B cell (primary cell): ENCODE data around the gene MTUS2. TPM values are rescaled to one million over a fixed set of nuclear protein-coding genes. Genes with fewer than 3 reads are reported as not detected.

Experiments used
- ATAC-seq: fragments of 200-7000 bp; cut with Tn5 transposase; one replicate; pipeline ENCODE4 v1.10.0; 2021; ENCODE audit warnings: low read depth, mild to moderate bottlenecking, moderate number of reproducible peaks, moderate library complexity
- CTCF ChIA-PET: fragments of 350-600 bp; sonication (Branson Sonifier 250); formaldehyde crosslinking; loops from one replicate; lab custom pipeline; 2021; ENCODE audit warnings: antibody characterized with exemption, inconsistent platforms; lab: Charles Lee
- POLR2A ChIA-PET: fragments of 350-600 bp; sonication (Branson Sonifier 250); formaldehyde crosslinking; loops from one replicate; lab custom pipeline; 2021; ENCODE audit warnings: antibody characterized with exemption; lab: Charles Lee
- DNase-seq: peaks from one replicate; pipeline ENCODE4 v3.0.0; 2013
- H2AFZ ChIP-seq: 2 replicates; pipeline ENCODE4 v1.6.1; 2012; ENCODE audit warnings: mild to moderate bottlenecking, low read depth, low read length; ENCODE audit not compliant: insufficient read depth, poor library complexity, severe bottlenecking
- H3K27ac ChIP-seq, 2 donors: 1 replicate in 1 of 2; 2 replicates in 1 of 2; pipeline ENCODE4 v1.5.1; 2012 to 2013; ENCODE audit warnings: low read length in 2 of 2, mild to moderate bottlenecking in 2 of 2, moderate library complexity in 1 of 2
- H3K27me3 ChIP-seq, 4 experiments: fragments of 200-600 bp in 1 of 4; sonication (generic) in 1 of 4; replicated peaks in 1 of 4; 1 replicate in 2 of 4; 2 replicates in 2 of 4; pipeline versions ENCODE4 v1.6.1 to v1.7.0; 2013 to 2016; ENCODE audit warnings: low read length in 3 of 4, mild to moderate bottlenecking in 2 of 4, mixed read lengths in 1 of 4, moderate library complexity in 1 of 4; ENCODE audit not compliant: insufficient read depth in 4 of 4, control insufficient read depth in 3 of 4; ENCODE audit errors: control extremely low read depth in 1 of 4
- H3K36me3 ChIP-seq, 2 experiments: replicated peaks in 1 of 2; 1 replicate in 1 of 2; 2 replicates in 1 of 2; pipeline versions ENCODE4 v1.6.1 to v1.7.1; 2013; ENCODE audit warnings: low read length in 1 of 2; ENCODE audit not compliant: insufficient read depth in 2 of 2, control insufficient read depth in 1 of 2; ENCODE audit errors: control extremely low read depth in 1 of 2, extremely low read depth in 1 of 2
- H3K4me1 ChIP-seq, 2 donors: fragments of 200-600 bp in 1 of 2; sonication (generic) in 1 of 2; 1 replicate in 1 of 2; 2 replicates in 1 of 2; pipeline versions ENCODE4 v1.5.1 to v1.6.1; 2013 to 2017; ENCODE audit warnings: low read length in 2 of 2; ENCODE audit not compliant: control insufficient read depth in 2 of 2, insufficient read depth in 2 of 2
- H3K4me2 ChIP-seq: replicated peaks from 2 replicates; pipeline ENCODE3; 2012; ENCODE audit warnings: mild to moderate bottlenecking, low read depth, low read length; ENCODE audit not compliant: poor library complexity, severe bottlenecking
- H3K4me3 ChIP-seq, 5 experiments: fragments of 200-600 bp in 1 of 5; sonication (generic) in 1 of 5; 1 replicate in 3 of 5; 2 replicates in 2 of 5; pipeline versions ENCODE4 v1.5.1 to v1.7.0; 2011 to 2016; ENCODE audit warnings: low read length in 4 of 5, mild to moderate bottlenecking in 4 of 5, low read depth in 2 of 5, control low read depth in 1 of 5, moderate library complexity in 1 of 5; ENCODE audit not compliant: insufficient read depth in 1 of 5; ENCODE audit errors: control extremely low read depth in 1 of 5, extremely low read depth in 1 of 5
- H3K79me2 ChIP-seq: fragments of 200-600 bp; sonication (generic); one replicate; pipeline ENCODE4 v1.6.0; 2016; ENCODE audit warnings: low read length; ENCODE audit not compliant: control insufficient read depth, insufficient read depth
- H3K9ac ChIP-seq: fragments of 200-600 bp; sonication (generic); 2 replicates; pipeline ENCODE4 v1.6.1; 2017; ENCODE audit warnings: mild to moderate bottlenecking, low read length, moderate library complexity
- H3K9me3 ChIP-seq, 3 donors: one replicate each; pipeline versions ENCODE4 v1.6.1 to v1.7.1; 2013; ENCODE audit warnings: low read length in 2 of 3; ENCODE audit not compliant: control insufficient read depth in 2 of 3, insufficient read depth in 1 of 3; ENCODE audit errors: control extremely low read depth in 1 of 3
- H4K20me1 ChIP-seq: 2 replicates; pipeline ENCODE4 v1.6.0; 2012; ENCODE audit warnings: mild to moderate bottlenecking, low read length; ENCODE audit not compliant: insufficient read depth, control insufficient read depth, poor library complexity, severe bottlenecking
- H3K27ac Mint-ChIP-seq: one replicate; pipeline ENCODE4 v1.8.0; 2021; ENCODE audit warnings: mixed read lengths
- H3K27me3 Mint-ChIP-seq: one replicate; pipeline ENCODE4 v1.8.0; 2021; ENCODE audit warnings: mixed read lengths
- H3K4me1 Mint-ChIP-seq: one replicate; pipeline ENCODE4 v1.8.0; 2021; ENCODE audit warnings: mixed read lengths
- H3K4me3 Mint-ChIP-seq: one replicate; pipeline ENCODE4 v1.8.0; 2021; ENCODE audit warnings: mixed read lengths
- H3K9me3 Mint-ChIP-seq: one replicate; pipeline ENCODE4 v1.8.0; 2022; ENCODE audit warnings: mixed read lengths; ENCODE audit not compliant: insufficient read depth
- EZH2 ChIP-seq: IDR thresholded peaks from 2 replicates; pipeline ENCODE4 v1.6.1; 2012; ENCODE audit warnings: borderline replicate concordance, low read depth, mild to moderate bottlenecking, moderate library complexity, low read length; ENCODE audit not compliant: insufficient read depth, poor library complexity, severe bottlenecking
- WGBS: methylation state at CpG from one replicate; pipeline ENCODE4 v1.1.5; 2013; ENCODE audit warnings: missing lambda C conversion rate; ENCODE audit not compliant: insufficient coverage; 5-methylcytosine and 5-hydroxymethylcytosine counted together
- intact Hi-C: fragments of 100-400 bp; cut with micrococcal nuclease; formaldehyde crosslinking; loops from one replicate; pipeline ENCODE4 v1.10.0; 2022
- polyA plus RNA-seq: library from polyadenylated mRNA; depleted of rRNA; stranded (reverse); fragments of >200 nt; gene quantifications from 2 replicates; pipeline ENCODE4 v1.2.3, GENCODE V29; 2012
- total RNA-seq, 2 donors: library from RNA; stranded (reverse); fragments of 120-200 nt in 1 of 2; gene quantifications; 1 replicate in 1 of 2; 2 replicates in 1 of 2; pipeline versions ENCODE4 v1.2.3 to v1.2.4, GENCODE V29; 2013 to 2022
- TF ChIP-seq, protein P1 (sequence below): fragments of 200-600 bp; IDR thresholded peaks from one replicate; pipeline ENCODE4 v1.8.0; 2022; ENCODE audit warnings: antibody characterized with exemption, mild to moderate bottlenecking

The MTUS2 gene
- total and polyA plus RNA-seq, 2 donors (not counting 1 experiment from before 2014, with no cell fraction given), result 0.12 TPM; not detected in 1

DNA sequence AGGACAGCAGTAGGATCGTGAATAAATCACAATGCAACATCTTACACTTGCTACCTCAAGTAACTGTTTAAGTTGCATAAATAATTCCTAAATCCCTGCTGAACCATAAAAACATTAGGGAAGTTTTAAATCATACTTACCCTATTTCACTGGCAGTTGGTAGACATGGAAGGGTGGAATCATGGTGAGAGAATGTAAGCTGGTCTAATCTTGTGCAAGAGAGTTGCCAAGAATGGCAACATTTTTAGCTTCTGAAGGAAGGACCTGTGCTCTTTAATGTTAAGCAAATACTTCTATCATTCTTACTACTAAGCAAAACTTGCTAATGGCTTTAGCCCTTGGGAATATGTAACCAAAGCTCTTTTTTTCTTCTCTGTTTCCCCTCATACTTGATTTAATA, 46.8 kb downstream of the MTUS2 start:
- Histone ChIP-seq H4K20me1 (no peaks in the 10 kb centered on the region), H3K79me2 (no peaks in the 10 kb centered on the region), H3K9me3 (peaks cover 0 to 4% (median 0%) of the 10 kb centered on the region in 3 donors), H3K27me3 (peaks cover 0 to 2% (median 0%) of the 10 kb centered on the region in 4 experiments), H3K4me2 (no peak overlapping the region), H2AFZ (no peak overlapping the region), H3K36me3 (no peaks in the 10 kb centered on the region), H3K4me1 (no peaks in the 10 kb centered on the region), H3K9ac (no peak overlapping the region), H3K4me3 (no peak overlapping the region), H3K27ac (no peak overlapping the region)
- H3K9me3 Mint-ChIP-seq, result peaks cover 5% of the 10 kb centered on the region
- intact Hi-C loops, result no loop called here
- H3K4me1 Mint-ChIP-seq, result no peaks in the 10 kb centered on the region
- no peak for TF ChIP-seq EZH2
- TF ChIP-seq, protein P1, sequence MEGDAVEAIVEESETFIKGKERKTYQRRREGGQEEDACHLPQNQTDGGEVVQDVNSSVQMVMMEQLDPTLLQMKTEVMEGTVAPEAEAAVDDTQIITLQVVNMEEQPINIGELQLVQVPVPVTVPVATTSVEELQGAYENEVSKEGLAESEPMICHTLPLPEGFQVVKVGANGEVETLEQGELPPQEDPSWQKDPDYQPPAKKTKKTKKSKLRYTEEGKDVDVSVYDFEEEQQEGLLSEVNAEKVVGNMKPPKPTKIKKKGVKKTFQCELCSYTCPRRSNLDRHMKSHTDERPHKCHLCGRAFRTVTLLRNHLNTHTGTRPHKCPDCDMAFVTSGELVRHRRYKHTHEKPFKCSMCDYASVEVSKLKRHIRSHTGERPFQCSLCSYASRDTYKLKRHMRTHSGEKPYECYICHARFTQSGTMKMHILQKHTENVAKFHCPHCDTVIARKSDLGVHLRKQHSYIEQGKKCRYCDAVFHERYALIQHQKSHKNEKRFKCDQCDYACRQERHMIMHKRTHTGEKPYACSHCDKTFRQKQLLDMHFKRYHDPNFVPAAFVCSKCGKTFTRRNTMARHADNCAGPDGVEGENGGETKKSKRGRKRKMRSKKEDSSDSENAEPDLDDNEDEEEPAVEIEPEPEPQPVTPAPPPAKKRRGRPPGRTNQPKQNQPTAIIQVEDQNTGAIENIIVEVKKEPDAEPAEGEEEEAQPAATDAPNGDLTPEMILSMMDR, result no peak
- ChIA-PET POLR2A (no interaction called here), CTCF (no interaction called here)
- peaks cover 21% of the 10 kb centered on the region for H3K27me3 Mint-ChIP-seq
- DNase-seq (no peak), ATAC-seq (no peak)
- WGBS, result no CpG with 5 or more reads among the region's 1 CpG
- H3K4me3 Mint-ChIP-seq, result no peak overlapping the region
- H3K27ac Mint-ChIP-seq, result no peak overlapping the region

GRCh38 chr13:28867564-28867963, 47.4 kb downstream of the MTUS2 start:
- ChIA-PET CTCF (no interaction called here), POLR2A (no interaction called here)
- no peak for ATAC-seq

More at GRCh38 chr13:28867564-28867963, 47.4 kb downstream of the MTUS2 start:
- TF ChIP-seq, protein P1, result no peak
- TF ChIP-seq EZH2, result no peak
- H2AFZ ChIP-seq, result no peak overlapping the region
- Mint-ChIP-seq H3K4me3 (no peak overlapping the region), H3K9me3 (peaks cover 8% of the 10 kb centered on the region), H3K27ac (no peak overlapping the region), H3K4me1 (no peaks in the 10 kb centered on the region), H3K27me3 (peaks cover 21% of the 10 kb centered on the region)
- intact Hi-C loops, result no loop called here
- H3K4me3 ChIP-seq, result no peak overlapping the region
- H3K9ac ChIP-seq, result no peak overlapping the region
- H3K79me2 ChIP-seq, result no peaks in the 10 kb centered on the region
- no peak overlapping the region for H3K27ac ChIP-seq
- no peak for DNase-seq
- H3K9me3 ChIP-seq, result peaks cover 0 to 5% (median 3%) of the 10 kb centered on the region in 3 donors
- WGBS, result no CpG with 5 or more reads among the region's 1 CpG
- peaks cover 0 to 2% (median 0%) of the 10 kb centered on the region in 4 experiments for H3K27me3 ChIP-seq
- no peaks in the 10 kb centered on the region for H3K4me1 ChIP-seq
- H3K36me3 ChIP-seq, result no peaks in the 10 kb centered on the region
- H3K4me2 ChIP-seq, result no peak overlapping the region
- H4K20me1 ChIP-seq, result no peaks in the 10 kb centered on the region
